ENCODE data around the gene WTAP. TPM values are rescaled to one million over a fixed set of nuclear protein-coding genes. Genes with fewer than 3 reads are reported as not detected.
A peak's percentile ranks its signal among the peaks of the same experiment; 100 is the strongest.

Gene WTAP
- total RNA-seq, 1 experiment from 2014 or later: 138 TPM

DNA sequence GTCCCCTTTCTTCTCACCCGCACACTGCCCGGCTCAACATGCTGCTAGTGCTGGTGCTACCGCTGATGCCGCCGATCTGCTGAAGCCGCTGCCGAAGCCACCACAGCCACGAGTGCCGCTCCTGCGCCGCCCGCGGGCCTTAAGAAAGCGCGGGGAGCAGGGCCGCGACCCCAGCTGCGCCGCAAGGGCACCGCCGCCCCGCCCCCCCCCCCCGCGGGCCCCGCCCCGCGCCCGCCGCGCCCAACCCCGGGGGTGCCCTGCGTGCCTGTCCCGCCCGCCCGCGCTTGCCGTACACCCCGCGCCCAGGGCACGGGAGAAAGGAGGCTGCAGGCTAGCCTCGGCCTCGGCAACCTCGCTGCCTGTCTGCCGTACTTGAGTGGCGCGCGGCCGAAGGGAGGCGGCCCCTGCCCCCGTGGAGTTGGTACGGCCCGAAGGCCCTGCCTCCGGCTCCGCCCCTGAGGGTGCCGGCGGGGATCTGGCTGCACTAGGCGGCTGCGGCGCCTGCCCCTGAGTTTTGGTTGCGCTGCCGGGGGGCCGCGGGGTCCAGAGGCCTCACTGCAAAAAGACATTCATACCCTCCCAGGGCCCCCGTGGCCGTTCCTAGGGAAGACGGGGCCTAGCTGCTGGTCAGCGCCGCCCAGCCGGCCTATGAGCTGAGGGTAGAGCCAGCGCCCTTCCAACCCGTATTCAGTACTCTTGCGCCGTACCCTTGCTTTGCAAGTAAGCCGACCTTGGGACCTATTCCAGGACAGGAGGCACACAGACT lies 34.0 kb upstream of the WTAP start, which contains the start of gene SOD2:
Gene SOD2 (minus strand): TSS at position 114 of the 766 bp plus-strand sequence. CDS start 74 bp downstream, at position 40.
- peak within 1 kb of the TSS; percentile 81 for H3K9ac ChIP-seq (ENCODE audit: extremely low read depth, insufficient read length, low read length)
- no peaks in the 10 kb centered on the region for H3K27me3 ChIP-seq (ENCODE audit: insufficient read depth, low read length)
- H3K23me2 ChIP-seq (ENCODE audit: insufficient read length, low read depth, low read length, poor library complexity, severe bottlenecking): peaks cover 11% of the 10 kb centered on the region
- H3K14ac ChIP-seq (ENCODE audit: insufficient read depth, low read length): peak within 1 kb of the TSS; percentile 98
- TF ChIP-seq, protein P1, sequence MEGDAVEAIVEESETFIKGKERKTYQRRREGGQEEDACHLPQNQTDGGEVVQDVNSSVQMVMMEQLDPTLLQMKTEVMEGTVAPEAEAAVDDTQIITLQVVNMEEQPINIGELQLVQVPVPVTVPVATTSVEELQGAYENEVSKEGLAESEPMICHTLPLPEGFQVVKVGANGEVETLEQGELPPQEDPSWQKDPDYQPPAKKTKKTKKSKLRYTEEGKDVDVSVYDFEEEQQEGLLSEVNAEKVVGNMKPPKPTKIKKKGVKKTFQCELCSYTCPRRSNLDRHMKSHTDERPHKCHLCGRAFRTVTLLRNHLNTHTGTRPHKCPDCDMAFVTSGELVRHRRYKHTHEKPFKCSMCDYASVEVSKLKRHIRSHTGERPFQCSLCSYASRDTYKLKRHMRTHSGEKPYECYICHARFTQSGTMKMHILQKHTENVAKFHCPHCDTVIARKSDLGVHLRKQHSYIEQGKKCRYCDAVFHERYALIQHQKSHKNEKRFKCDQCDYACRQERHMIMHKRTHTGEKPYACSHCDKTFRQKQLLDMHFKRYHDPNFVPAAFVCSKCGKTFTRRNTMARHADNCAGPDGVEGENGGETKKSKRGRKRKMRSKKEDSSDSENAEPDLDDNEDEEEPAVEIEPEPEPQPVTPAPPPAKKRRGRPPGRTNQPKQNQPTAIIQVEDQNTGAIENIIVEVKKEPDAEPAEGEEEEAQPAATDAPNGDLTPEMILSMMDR (conservative IDR thresholded peaks at IDR 0.05): no peak
- H2BK20ac ChIP-seq (ENCODE audit: low read depth, low read length, poor library complexity, severe bottlenecking): no peak within 1 kb of the TSS
- Mint-ChIP-seq H3K9me3 (no peaks in the 10 kb centered on the region), H3K36me3 (ENCODE audit: insufficient read depth in 1 of 3, low read depth in 3 of 3) (peaks cover 12 to 22% (median 19%) of the 10 kb centered on the region in 3 experiments), H3K4me1 (peaks cover 23 to 26% of the 10 kb centered on the region in 2 experiments), H3K27me3 (ENCODE audit: low read depth) (no peaks in the 10 kb centered on the region), H3K4me3 (peak within 1 kb of the TSS; percentile 91 to 96), H3K27ac (peak within 1 kb of the TSS in 2 of 3 experiments; percentile 79 to 98; a peak in 5 of 7 replicates)
- H3K4me2 ChIP-seq (ENCODE audit: insufficient read depth, insufficient read length, low read length): peak within 1 kb of the TSS; percentile 95
- H3K79me2 ChIP-seq (ENCODE audit: insufficient read depth, low read length): no peaks in the 10 kb centered on the region; the same call in 1 of the 2 replicates
- H4K20me1 ChIP-seq (ENCODE audit: control insufficient read depth, insufficient read depth, insufficient read length): no peaks in the 10 kb centered on the region
- H2AK5ac ChIP-seq (ENCODE audit: insufficient read length, low read length): no peak within 1 kb of the TSS
- H3K4me1 ChIP-seq (ENCODE audit: insufficient read depth, low read length): peaks cover 5% of the 10 kb centered on the region
- H3K27ac ChIP-seq (ENCODE audit: insufficient read length, low read depth, low read length): no peak within 1 kb of the TSS
- WGBS (ENCODE audit: extremely low coverage, insufficient read length, low lambda C conversion rate): no CpG with 5 or more reads among the region's 74 CpGs
- H2BK120ac ChIP-seq (ENCODE audit: low read depth, low read length, poor library complexity, severe bottlenecking): no peak within 1 kb of the TSS
- peak within 1 kb of the TSS; percentile 98 for H3K18ac ChIP-seq (ENCODE audit: insufficient read length, low read depth, low read length)
- H2BK12ac ChIP-seq (ENCODE audit: insufficient read length, low read depth, low read length): no peak within 1 kb of the TSS
- peak; percentile 88 for DNase-seq
- no peak within 1 kb of the TSS for H4K8ac ChIP-seq (replicated peaks; ENCODE audit: insufficient read length, low read depth, low read length)
- no peak within 1 kb of the TSS for H2BK5ac ChIP-seq (ENCODE audit: insufficient read length, low read length)
- H4K91ac ChIP-seq (ENCODE audit: insufficient read length, low read depth, low read length): no peak within 1 kb of the TSS
- no peak within 1 kb of the TSS for H2BK15ac ChIP-seq (ENCODE audit: low read depth, low read length)
- no peak within 1 kb of the TSS for H3K23ac ChIP-seq (ENCODE audit: insufficient read length, low read depth, low read length)
- no peaks in the 10 kb centered on the region for H3K9me3 ChIP-seq (ENCODE audit: control insufficient read depth, low read depth, low read length)
- H4K5ac ChIP-seq (ENCODE audit: insufficient read length, low read depth, low read length): no peak within 1 kb of the TSS
- no peak within 1 kb of the TSS for H3K4ac ChIP-seq (ENCODE audit: low read depth, low read length)
- no peak within 1 kb of the TSS for H3K56ac ChIP-seq (ENCODE audit: insufficient read length, low read depth, low read length)
- H2AFZ ChIP-seq (ENCODE audit: low read length): no peak within 1 kb of the TSS
- H3K79me1 ChIP-seq (ENCODE audit: insufficient read depth, low read depth, low read length, poor library complexity, severe bottlenecking): no peaks in the 10 kb centered on the region
- no peak within 1 kb of the TSS for H3T11ph ChIP-seq (ENCODE audit: low read length)

Measured in H9 (cell line).